HG03342 (cell line): ENCODE data around the gene FOXI1.

ENCODE experiments used
- ATAC-seq: cut with Tn5 transposase; IDR thresholded peaks from one replicate; pipeline ENCODE4 v1.9.1; 2021; ENCODE audit warnings: mild to moderate bottlenecking, moderate library complexity; ENCODE audit not compliant: unreplicated experiment

Gene FOXI1

DNA sequence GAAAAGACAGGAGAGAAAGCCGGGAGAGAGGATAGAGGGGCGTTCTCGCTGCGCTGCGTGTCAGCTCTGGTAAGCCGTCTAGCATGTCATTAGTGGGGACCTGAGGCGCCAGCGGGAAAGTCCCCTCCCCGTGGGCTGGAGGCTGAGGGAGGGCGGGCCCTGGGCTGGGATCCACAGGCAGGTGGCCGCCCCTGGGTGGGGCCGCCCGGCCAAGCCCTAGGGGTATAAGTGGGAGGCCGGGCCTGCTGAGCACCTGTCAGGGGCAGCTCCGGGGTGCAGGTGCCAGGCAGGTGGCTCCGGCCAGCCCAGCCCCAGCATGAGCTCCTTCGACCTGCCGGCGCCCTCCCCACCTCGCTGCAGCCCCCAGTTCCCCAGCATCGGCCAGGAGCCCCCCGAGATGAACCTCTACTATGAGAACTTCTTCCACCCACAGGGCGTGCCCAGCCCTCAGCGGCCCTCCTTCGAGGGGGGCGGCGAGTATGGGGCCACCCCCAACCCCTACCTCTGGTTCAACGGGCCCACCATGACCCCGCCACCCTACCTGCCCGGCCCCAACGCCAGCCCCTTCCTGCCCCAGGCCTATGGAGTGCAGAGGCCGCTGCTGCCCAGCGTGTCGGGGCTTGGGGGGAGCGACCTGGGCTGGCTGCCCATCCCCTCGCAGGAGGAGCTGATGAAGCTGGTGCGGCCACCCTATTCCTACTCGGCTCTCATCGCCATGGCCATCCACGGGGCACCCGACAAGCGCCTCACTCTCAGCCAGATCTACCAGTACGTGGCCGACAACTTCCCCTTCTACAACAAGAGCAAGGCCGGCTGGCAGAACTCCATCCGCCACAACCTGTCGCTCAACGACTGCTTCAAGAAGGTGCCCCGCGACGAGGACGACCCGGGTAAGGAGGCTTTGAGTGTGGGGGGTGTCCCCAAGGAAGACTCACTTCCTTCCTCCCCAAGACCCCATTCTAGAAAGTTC is at the start of gene FOXI1:
TSS of gene FOXI1 (plus strand) at position 256 of the 970 bp plus-strand sequence. CDS start at position 317, 61 bp downstream.
- ATAC-seq: no peak

- ATAC-seq: no peak
Observed at GRCh38 chr5:170056561-170057267, 49.0 kb upstream of the FOXI1 start.

GRCh38 chr5:170057311-170057710 is 48.4 kb upstream of the FOXI1 start:
- no peak for ATAC-seq

GRCh38 chr5:170059221-170059620 is 46.5 kb upstream of the FOXI1 start:
- no peak for ATAC-seq

GRCh38 chr5:170067152-170067551 is 38.5 kb upstream of the FOXI1 start:
- no peak for ATAC-seq

DNA sequence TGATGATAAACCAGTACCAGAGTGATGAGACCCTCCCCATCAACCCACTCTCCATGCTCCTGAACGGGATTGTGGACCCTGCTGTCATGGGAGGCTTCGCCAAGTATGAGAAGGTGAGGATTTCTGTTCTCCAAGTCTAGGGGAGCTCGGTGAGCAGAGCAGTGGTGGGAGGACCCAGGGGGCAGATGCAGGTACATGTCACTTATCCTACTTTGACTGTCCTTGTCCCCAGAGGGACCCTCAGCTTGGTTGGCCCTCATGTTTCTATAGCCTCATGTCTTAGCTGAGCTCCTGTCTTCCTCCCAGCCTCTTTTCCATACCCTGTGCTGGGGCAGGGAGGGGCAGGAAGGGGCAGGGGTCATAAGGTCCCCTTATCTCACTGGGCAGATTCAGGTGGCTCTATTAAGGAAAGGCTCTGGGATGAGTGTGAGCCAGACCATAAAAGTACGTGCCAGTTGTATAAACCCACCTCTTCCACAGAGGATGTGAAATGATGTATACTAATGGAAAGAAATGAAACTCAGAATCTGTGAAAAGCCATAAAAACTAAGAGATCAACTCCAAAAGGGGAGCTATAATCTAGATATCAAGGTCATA is 38.0 kb upstream of the FOXI1 start:
- no peak for ATAC-seq

- ATAC-seq: no peak
Observed at GRCh38 chr5:170069512-170069911, 36.2 kb upstream of the FOXI1 start.

- no peak for ATAC-seq
Observed at GRCh38 chr5:170070556-170071412, 34.9 kb upstream of the FOXI1 start.

DNA sequence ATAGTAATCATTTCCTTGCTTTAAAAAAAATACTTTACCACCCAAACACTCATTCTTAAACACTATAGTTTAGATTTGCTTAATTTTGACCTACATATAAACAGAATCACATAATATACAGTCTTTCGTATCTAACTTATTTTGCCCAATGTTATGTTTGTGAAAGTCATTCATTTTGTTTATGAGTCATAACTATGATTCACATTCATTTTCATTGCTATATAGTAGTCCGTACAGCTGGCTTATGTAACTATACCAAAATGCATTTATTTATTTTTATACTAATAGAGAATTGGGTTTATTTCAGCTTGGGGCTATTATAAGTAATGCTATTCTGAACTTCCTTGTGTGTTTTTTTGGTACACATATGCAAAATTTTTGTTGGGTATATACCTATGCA is 33.9 kb upstream of the FOXI1 start:
- no peak for ATAC-seq

DNA sequence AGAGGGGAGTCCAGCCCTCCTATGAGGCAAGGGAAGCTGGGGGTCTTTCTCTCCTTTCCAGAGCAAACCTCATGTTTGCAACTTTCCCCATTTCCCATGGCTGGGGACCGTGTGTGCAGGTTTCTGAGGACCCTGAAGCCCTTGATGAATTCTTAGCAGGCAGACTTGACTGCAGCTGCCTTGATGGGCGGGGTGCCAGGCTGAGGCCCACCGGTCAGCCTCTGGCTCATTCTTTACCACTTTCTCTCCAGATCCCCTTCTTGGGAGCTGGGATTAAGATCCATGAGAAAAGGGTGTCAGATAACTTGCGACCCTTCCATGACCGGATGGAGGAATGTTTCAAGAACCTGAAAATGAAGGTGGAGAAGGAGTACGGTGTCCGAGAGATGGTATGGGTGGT is 30.0 kb upstream of the FOXI1 start:
- no peak for ATAC-seq

DNA sequence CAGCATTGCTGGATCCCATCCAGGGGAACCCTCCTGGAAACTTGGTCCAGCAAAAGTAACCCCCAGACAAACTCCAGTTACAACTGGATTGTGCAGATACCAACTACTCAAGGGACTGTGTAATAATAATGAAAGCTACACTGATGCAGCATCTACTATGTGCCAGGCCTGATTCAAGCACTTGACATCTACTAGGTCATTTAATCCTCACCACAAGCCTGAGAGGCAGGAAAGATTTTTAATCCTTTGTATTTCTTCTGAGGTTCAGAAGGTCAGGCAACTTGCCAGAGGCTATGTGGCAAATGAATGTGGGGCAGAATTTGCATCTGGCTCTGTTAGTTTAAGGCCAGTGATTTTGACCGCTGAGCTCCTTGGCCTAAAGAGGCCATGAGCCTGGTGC is 29.5 kb upstream of the FOXI1 start:
- no peak for ATAC-seq

- no peak for ATAC-seq
Observed at GRCh38 chr5:170076739-170077138, 29.0 kb upstream of the FOXI1 start.

- no peak for ATAC-seq
Observed at GRCh38 chr5:170077526-170077925, 28.2 kb upstream of the FOXI1 start.

DNA sequence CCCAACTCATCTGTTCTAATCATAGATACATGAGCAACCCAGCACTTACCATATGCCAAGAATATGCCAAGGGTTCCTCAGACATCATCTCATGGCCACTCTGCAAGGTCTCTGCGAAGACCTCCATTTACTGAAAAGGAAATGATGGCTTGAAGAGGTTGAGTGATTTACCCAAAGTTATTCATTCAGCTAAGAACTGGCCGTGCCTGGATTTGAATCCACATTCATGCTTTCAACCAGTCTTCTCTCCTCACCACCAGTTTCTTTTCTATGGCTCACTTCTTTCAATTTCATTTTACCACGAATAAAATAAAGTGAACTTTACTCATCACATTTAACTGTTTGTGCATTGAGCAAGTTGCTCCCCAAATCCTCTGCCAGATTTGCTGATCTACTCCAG is 27.2 kb upstream of the FOXI1 start:
- no peak for ATAC-seq

- ATAC-seq: no peak
Observed at GRCh38 chr5:170078931-170079330, 26.8 kb upstream of the FOXI1 start.

- no peak for ATAC-seq
Observed at GRCh38 chr5:170080217-170080616, 25.5 kb upstream of the FOXI1 start.

- ATAC-seq: no peak
Observed at GRCh38 chr5:170080786-170081445, 24.8 kb upstream of the FOXI1 start.

DNA sequence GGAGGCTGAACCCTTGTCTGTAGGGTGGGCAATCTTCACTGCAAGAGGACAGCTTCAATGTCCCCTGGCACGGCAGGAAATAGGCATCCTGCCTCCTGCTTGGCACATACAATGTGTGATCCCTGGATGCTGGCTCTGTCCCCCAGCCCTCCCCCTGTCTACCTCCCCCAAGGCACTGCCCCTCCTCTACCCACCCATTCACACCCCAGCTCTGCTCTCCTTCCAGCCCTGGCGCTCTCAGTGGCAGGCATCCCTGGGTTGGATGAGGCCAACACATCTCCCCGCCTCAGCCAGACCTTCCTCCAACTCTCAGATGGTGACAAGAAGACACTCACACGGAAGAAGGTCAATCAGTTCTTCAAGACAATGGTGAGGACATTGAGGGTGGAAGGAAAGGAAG is 24.1 kb upstream of the FOXI1 start:
- ATAC-seq: no peak

DNA sequence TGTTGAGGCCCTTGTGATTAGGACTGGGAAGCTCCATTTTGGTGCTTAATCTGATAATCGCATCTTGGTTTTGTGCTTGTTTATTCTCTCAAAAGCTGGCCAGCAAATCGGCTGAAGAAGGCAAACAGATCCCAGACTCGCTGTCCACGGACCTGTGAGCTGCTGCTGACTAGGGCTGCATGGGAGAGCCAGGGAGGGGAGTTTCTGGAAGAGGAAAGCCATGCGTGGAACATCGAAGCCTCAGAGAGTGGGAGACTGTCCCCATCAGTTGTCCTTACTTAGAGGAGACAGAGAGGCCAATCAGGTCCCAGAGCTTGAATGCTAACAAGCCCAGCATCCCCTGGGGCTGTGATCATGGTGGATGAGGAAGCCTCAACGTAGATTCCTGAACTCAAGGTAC is 23.0 kb upstream of the FOXI1 start:
- no peak for ATAC-seq

- no peak for ATAC-seq
Observed at GRCh38 chr5:170087168-170087817, 18.4 kb upstream of the FOXI1 start.
